Measurements from ENCODE around the gene DGAT2.

- TF ChIP-seq CTCF (IDR thresholded peaks at IDR 0.05) (no peak), EZH2phosphoT487 (IDR thresholded peaks at IDR 0.05) (no peak)
Measured at GRCh38 chr11:75779960-75780359, 11.4 kb downstream of the DGAT2 start.

All from neural progenitor cell (in vitro differentiated cells).